Posterior cingulate gyrus (tissue), 11 donors: ENCODE measurements around the gene CFP.
"Not testable (repeated sequence)": the region's sequence is repeated elsewhere in the genome, so short reads cannot be mapped to it uniquely, and the experiment has no call there.

Source experiments
- DNase-seq, 10 donors: peaks; one replicate each; pipeline versions ENCODE4 v3.0.0 to v3.0.0-alpha.2; 2020 to 2021; ENCODE audit warnings: mixed read lengths in 3 of 10
- intact Hi-C: fragments of 100-400 bp; cut with DNase I; formaldehyde crosslinking; loops from one replicate; pipeline ENCODE4 v1.15.1; 2023

CFP gene

DNA sequence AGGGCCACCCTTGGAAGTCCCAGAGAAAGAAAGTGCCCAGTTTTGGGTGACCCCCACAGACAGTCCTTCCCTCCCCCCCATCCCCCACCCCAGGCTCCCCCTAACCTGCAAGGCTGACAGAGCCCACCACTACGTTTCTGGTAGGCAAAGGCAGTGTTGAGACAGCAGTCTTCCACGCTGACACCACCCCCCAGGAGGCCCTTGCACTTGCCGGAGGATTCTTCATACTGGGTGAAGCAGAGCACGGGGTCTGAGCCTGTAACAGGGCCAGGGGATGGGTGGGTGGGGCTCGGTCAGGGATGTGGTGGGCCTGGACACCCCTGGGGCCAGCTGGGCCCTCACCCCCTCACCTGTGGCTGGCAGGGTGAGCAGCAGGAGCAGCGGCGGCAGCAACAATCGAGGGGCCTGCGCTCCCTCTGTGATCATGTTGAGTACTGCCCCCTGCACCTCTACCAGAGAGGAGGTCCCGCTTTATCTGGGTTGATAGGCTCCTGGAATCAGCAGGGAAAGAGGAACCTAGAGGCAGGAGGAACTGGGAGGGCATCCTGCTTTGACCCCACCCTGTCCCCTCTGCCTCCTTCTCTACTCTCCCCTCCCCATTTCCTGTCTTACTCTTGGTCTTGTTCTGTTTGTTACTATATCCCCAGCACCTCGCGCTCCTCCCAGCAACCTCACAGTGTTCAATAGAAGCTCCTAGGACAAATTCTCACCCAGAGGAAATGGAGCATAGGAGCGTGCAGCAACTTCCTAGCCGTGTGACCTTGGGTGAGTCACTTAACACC lies at the start of gene CFP:
Gene CFP, minus strand, starts transcription at position 512 of the 782 bp plus-strand sequence. Its CDS starts 86 bp downstream, at position 426.
- DNase-seq = no peak
- intact Hi-C loops = no loop called here

DNA sequence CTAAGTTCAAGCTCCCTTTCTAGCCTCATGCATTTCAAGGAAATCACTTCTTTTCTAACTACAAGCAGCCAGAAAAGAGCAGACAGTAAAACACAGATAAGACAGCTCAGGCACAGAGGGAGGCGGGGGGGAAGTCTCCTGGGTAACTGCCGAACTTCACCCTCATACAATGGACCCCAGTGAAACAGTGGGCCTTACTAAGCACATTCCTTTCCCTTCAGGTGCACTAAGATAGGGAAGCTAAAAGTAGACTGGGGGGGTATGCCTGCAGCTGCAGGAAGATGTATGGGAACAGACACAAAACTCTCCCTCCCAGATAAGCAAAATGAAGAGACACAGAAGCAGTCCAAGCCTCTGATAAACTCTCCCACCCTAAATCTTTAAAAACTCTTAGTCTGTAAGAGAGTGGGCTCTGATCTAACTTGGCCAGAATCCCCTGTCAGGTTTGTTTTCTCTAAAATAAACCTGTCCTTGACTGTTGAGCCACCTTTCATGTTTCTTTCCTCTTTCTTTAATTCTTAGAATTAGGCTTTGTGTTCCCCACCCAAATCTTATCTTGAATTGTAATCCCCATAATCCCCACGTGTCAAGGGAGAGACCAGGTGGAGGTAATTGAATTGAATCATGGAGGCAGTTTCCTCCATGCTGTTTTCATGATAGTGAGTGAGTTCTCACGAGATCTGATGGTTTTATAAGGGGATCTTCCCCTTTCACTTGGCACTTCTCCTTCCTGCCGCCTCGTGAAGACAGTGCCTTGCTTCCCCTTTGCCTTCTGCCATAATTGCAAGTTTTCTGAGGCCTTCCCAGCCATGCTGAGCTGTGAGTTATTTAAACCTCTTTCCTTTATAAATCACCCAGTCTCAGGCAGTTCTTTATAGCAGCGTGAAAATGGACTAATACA lies 46.5 kb upstream of the CFP start:
- intact Hi-C loops, DNase-seq: not testable (repeated sequence)

DNA sequence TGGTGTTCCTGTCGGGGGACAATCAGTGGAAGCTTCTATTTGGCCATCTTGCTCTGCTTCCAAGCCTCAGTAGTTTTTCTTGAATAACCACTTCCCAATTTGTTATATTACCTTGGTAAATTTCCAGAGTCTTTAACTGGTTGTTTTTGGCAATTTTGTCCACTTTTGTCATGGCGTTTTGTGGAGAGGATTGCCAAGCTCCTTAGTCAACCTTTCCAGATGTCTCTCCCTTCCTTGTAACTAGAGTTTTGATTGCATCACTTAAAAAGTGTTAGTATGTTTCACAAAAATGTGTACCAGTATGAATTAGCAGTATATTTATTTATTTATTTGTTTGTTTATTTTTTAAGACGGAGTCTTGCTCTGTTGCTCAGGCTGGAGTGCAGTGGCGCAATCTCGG lies 45.0 kb upstream of the CFP start:
- intact Hi-C loops = no loop called here
- no peak for DNase-seq

DNA sequence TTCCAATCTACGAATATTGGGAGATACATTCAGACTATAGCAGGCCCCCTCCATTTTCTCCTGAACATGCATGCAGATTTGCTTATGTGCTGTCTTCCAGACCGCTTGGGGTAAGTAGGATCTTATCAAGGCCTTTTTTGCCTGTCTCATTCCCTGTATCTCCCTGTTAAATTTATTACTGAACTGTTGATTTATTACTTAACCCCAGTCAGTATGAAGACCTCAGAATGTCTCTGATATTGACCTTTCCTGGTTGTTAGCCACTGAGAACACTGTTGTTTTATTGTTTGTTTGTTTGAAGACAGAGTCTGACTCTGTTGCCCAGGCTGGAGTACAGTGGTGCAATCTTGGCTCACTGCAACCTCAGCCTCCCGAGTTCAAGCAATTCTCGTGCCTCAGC lies 36.1 kb upstream of the CFP start:
- intact Hi-C loops, DNase-seq: not testable (repeated sequence)

DNA sequence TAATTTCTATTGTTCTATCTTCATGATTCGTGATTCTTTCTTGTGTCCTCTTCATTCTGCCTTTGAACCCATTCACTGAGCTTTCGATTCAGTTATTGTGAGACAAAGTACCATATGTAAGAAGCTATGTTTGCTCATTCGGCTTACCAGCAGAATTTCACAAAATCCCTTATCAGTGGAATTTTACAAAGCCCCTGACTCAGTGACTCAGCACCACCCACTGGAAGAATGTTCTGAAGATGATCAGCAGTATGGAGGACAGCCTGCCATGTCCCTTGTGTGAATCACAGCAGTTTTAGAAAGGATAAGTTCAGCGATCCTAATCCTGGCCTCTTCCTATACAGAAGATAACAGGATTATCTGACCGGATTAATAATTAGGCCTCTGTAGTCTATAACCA lies 35.0 kb upstream of the CFP start:
- DNase-seq = no peak
- intact Hi-C loops = no loop called here

DNA sequence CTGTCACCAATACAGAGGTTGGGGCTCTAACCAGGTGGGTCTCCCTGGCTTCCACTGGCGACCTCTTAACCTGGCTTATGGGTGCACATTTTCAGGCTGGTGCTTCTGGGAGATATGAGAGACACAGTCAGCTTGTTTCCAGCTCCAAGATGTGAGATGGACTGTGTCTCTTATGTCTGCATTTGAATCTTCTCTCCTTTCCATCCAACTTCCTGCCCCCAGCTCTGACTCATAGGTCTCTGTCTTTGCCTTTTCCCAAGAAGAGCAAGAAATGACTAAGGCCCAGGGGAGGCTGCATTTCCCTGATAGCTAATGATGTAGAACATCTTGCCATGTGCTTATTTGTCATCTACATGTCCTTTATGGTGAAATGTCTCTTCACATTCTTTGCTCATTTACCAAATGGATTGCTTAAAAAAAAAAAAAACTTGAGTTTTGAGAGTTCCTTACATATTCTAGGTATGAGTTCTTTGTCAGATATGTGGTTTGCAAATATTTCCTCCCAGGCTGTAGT lies 32.5 kb upstream of the CFP start:
- intact Hi-C loops = no loop called here
- DNase-seq = no peak

DNA sequence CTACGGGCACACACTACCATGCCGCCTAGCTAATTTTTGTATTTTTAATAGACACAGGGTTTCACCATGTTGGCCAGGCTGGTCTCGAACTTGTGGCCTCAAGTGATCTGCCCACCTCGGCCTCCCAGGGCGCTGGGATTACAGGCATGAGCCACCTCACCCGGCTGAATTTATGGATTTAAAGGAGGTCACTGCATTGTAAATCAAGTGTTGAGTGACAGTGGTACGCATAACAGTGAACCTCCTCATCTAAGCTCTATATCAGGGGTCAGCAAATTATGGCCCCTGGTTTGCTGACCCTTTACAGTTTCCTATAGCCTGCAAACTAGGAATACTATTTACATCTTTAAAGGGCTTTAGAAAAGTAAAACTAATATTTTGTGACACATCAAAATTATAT lies 31.8 kb upstream of the CFP start:
- intact Hi-C loops = no loop called here
- no peak for DNase-seq

DNA sequence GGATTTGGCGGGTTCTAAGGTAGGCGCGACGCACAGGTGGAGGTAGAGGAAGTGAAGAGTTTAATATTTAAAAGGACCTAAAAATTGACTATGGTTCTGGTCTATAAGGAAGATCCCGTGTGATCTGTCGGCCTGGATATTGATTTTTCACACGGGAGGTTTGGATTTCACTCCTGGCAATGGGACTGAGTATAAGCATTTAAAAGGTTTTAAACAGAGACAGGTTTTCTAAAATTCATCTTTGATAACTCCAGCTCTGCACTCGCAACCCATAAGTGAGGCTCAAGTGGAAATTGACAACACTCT lies 29.6 kb upstream of the CFP start:
- intact Hi-C loops = loop anchor here (10.0 kb wide), 1 partner anchor 365 kb away; no protein-coding TSS in a partner anchor
- no peak for DNase-seq

DNA sequence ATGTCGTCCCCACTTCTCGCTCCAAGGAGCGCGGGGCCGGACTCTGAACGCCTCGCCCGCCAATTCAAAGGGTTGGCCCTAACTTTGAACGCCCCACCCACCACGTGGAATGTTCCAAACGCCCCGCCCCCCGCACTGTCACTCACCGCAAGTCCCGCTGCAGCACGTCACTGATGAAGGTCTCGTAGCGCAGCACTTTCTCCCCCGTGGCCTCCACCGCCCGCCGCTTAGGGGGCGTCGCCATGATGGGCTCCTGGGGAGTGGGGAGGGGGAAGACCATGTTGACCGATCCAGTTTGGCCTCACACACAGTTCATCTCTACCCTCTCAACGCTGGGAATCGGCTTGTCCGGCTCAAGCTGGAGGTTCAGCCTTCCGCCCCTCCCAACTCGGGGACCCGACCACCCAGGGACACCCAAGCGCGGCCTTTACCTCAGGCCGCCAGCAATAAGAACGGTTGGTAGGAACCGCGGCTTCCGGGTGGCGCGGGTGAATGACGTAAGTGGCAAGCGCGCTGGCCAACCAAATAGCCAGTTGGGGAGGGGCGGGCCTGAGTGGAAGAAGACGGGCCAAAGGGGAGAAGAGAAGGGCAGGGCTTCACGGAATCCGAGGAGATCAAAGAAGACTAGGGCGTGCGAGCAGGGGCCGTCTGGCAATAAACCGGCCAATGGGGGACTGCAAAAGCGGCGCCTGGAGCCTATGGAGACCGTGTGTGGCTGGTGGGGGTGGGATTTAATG lies 29.1 kb upstream of the CFP start, which contains the start of gene UXT:
Gene UXT, minus strand, starts transcription at position 497 of the 737 bp plus-strand sequence. Its CDS starts 253 bp downstream, at position 244.
- intact Hi-C loops = loop anchor here (10.0 kb wide), 1 partner anchor 366 kb away; no protein-coding TSS in a partner anchor
- DNase-seq = peak; percentile 81 to 98 (median 86)

DNA sequence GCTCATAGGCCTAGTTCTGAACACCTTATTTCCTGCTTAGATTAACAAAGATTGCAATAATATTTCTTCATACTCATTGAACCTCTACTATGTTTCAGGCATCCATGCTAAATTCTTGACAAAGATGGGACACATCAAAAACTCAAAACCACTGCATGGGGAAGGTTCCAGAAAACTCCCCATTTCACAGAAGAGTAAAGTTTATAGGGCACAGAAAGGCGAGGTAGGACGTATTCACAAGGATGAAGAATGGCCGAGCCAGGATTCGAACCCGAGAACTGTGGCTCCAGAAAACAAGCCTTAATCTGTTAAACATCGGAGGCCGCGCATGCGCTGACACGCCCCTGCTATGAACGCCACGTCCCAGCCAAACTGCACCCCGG lies 28.6 kb upstream of the CFP start:
- DNase-seq = peak in 1 of 10 donors; percentile 95
- intact Hi-C loops = loop anchor here (10.0 kb wide), 1 partner anchor 367 kb away; no protein-coding TSS in a partner anchor

DNA sequence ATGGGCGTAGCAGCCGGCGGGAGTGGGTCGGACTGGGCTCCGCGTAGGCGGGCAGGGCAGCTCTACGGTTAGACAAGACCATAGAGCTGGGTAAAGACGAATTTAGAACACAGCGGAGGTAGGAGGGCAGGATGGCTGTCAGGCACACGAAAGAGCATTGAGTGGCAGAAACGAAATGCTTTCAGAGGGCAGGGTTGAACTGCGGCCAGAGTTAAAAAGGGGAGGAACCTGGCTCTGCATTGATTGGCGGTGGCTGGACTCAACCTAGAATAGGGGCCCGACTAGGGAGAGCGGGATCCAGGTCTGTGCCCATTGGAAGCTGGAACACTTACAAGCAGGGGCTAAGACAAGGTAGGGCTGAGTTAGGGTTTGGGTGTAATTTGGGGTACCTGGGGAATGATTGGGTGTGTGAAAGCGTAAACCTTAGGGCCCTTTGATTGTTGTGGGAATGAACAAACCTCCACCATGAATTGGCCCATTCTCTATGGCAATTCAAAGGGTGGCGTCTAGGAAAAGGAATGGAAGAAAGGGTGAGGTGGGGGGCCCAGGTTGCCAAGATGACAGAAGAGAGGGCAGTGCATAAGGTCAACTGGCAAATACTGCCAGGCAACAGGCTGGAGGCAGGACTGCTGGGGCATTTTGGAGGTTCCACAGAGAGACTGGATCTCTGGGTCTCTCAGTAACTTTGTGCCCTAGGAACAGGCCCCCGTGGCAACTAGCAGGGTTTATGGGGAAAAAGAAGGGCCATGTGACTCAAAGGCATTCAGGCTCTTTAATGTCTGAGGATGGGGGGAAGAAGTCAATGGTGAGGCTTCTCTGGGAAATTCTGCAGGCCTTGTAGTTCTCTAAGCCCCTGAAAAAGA lies 21.5 kb upstream of the CFP start:
- intact Hi-C loops = loop anchor here (10.0 kb wide), 1 partner anchor 374 kb away; no protein-coding TSS in a partner anchor
- no peak for DNase-seq

DNA sequence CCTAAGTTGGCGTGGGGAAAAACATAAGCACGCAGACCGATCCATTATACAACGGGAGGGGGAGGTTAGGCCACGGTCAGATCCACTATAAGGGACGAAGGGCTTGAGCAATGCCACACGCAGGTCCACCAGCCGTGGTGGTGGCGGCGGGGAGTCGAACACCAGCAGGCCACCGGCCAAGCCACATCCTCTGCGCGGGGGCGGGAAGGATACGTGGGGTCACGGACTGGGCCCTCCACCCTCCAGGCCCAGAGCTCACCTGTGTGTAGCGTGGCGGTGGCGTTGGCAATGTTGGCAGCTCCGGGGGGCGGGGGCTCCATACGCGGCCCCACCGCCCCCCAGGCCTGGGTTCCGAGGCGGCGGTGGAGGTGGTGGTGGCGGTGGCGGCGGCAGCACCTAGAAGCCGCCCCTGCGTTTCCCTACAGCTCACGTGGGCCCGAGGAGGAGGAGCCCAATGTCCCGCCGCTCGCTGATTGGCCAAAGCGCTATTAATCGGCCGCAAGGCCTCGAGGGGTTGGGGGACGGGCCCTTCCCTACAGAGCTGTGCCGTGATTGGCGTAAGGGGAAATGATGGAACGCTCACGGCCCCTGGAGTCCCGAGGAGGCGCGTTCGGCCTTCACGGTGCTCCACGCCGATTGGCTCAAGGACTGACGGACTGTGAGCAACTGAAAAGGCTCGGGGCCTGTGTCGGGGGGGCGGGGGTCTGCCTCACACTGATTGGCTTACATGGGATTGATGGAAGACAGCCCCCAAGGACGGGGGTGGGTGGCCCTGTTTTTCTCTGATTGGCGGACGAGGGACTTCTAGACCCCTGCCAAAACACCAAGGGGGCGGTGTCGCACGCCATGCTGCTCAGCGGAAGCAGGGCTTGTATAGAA lies 20.7 kb upstream of the CFP start, which contains the start of gene ELK1:
Gene ELK1, minus strand, starts transcription at position 400 of the 879 bp plus-strand sequence. CDS start 9,122 bp downstream, outside the sequence.
- intact Hi-C loops = loop anchor here (10.0 kb wide), 1 partner anchor 374 kb away; no protein-coding TSS in a partner anchor
- peak; percentile 90 to 99 (median 94) for DNase-seq

DNA sequence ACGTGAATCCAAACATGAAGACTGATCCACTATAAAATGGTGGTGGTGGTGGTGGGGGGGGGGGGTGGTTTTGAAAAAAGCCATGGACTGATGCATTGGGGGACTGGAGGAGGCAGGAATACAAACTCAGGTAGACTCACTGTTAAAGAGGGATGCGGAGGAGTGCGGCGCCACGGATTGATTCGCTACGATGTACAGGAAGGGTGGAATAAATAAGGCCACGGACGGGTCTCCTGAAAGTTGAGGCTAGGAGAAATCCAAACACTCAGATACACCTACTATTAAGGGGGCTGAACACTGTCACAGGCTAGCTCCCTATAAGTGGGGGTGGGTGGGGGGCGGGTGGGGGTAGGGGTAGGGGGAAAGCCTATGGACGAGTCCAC lies 20.0 kb upstream of the CFP start:
- DNase-seq = no peak
- intact Hi-C loops = loop anchor here (10.0 kb wide), 1 partner anchor 375 kb away; no protein-coding TSS in a partner anchor

DNA sequence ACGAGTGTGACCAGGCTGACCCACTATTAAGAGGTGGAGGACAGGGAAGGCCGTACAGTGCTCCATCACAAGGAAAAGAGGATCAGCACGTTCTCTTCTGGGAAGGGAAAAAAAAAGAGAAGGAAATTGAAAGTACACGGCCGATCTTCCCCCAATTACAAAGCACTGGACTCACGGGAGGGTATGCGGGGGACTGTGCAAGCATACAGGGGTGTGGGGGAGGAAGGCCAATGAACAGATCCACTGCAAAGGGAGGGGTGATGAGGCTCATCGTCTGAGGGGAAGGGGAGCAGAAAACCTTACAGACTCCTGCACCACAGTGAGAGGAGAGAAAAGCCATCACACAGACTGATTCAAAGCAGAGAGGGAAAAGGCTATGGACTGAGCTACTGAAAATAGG lies 19.5 kb upstream of the CFP start:
- intact Hi-C loops = no loop called here
- no peak for DNase-seq

DNA sequence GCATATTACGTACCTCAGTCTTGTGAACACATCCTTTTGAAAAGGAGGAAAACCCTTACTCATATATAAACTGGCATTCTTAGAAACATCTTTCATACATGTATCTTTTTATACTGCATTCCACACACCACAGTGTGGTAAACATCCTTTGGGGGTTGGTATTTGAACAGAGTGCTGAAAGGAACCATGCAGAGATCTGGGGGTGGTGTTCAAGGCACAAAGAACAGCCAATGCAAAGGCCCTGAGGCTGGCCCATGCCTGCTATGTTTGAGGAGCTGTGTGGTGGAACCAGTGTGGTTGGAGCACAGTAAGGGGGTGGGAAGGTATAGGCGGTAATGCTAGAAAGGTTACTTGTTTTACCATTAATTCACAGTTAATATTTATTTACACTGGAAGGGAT lies 18.6 kb upstream of the CFP start:
- no peak for DNase-seq
- intact Hi-C loops = no loop called here

DNA sequence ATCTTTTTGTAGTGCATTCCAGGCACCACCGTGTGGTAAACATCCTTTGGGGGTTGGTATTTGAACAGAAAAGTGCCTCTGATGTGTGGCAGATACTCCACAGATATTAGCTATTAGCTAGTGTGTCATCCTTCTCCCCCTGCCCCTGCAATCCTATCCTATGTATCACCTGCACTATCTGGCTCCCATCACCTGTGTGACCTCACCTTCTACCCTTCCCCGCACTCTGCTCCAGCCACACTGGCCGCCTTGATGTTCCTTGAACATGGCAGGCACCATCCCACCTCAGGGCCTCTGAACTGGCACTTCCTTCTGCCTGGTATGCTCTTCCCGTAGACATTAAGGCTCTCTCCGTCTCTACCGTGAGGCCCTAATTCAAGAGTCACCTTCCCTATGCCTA lies 16.9 kb upstream of the CFP start:
- DNase-seq = no peak
- intact Hi-C loops = no loop called here

DNA sequence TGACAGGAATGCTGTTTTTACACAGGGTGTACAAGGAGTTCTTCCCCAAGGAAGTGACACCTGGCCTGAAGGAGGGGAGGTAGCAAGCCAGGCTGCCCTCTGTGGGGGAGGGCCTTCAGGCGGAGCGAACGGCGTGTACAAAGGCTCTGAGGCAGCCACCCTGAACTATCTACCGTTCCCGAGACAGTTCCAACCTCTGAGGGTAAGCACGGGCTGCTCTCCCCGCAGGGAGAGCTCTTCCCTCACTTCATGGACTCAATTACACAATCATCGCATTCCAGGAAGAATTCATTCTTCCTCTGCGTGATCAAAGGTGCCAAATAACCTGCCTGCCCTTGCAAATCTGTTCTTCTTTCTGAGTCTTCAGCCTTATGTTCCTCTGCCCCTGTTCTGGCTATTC lies 15.8 kb upstream of the CFP start:
- DNase-seq = no peak
- intact Hi-C loops = no loop called here

DNA sequence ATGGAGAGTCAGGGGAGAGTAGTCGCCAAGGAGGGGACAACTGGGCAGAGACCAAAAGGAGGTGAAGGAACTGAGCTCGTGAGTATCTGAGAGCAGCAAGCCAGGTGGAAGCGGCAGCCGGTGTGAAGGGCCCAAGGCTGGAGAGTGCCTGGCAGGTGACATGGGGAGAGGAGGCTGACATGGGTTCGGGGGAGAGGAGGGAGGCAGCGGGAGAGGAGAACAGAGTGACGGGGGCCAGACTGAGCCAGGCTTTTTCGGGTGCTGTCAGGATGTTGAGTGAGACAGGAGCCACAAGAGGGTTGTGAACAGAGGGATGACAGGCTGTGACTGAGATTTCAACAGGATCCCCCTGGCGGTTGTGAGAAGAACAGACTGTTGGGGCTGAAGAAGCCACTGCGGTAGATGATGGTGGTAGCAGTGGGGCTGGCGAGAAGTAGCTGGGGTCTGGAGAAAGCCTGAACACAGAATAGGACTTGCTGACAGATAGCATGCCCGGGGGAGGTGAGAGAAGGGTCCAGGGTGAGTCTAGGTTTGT lies 14.9 kb upstream of the CFP start:
- peak in 3 of 10 donors; percentile 14 to 26 (median 23) for DNase-seq
- intact Hi-C loops = loop anchor here (5.0 kb wide), 1 partner anchor 82 kb away; the partner anchor contains the start of gene ARAF
